Activated T-cell treated with anti-CD3 and anti-CD28 coated beads, Interleukin-2, amount 50 U/mL, for 4 hours (primary cell): Measurements from ENCODE around the gene APOH. TPM values are rescaled to one million over a fixed set of nuclear protein-coding genes. Genes with fewer than 3 reads are reported as not detected.
"Not testable (repeated sequence)": the region's sequence is repeated elsewhere in the genome, so short reads cannot be mapped to it uniquely, and the experiment has no call there.

Source experiments
- ATAC-seq, 2 donors: fragments of 200-7000 bp; cut with Tn5 transposase; one replicate each; pipeline ENCODE4 v1.10.0; 2021
- DNase-seq: peaks from one replicate; pipeline ENCODE4 v3.0.0-alpha.2; 2020
- H3K27me3 Mint-ChIP-seq: one replicate; pipeline ENCODE4 v1.8.0; 2021; ENCODE audit warnings: low read depth, mixed read lengths
- H3K36me3 Mint-ChIP-seq: one replicate; pipeline ENCODE4 v1.8.0; 2022; ENCODE audit warnings: mixed read lengths; ENCODE audit not compliant: insufficient read depth
- H3K4me1 Mint-ChIP-seq: one replicate; pipeline ENCODE4 v1.8.0; 2021; ENCODE audit warnings: low read depth, mixed read lengths
- H3K4me3 Mint-ChIP-seq: one replicate; pipeline ENCODE4 v1.8.0; 2021; ENCODE audit warnings: mild to moderate bottlenecking, moderate library complexity, mixed read lengths
- H3K9me3 Mint-ChIP-seq: one replicate; pipeline ENCODE4 v1.8.0; 2021; ENCODE audit warnings: mixed read lengths
- total RNA-seq, 3 donors: library from RNA; stranded (reverse); gene quantifications; one replicate each; pipeline ENCODE4 v1.2.1, GENCODE V29; 2021

Gene APOH
- total RNA-seq, 3 donors from 2014 or later, result 0.73 to 1.3 (median 0.76) TPM

DNA sequence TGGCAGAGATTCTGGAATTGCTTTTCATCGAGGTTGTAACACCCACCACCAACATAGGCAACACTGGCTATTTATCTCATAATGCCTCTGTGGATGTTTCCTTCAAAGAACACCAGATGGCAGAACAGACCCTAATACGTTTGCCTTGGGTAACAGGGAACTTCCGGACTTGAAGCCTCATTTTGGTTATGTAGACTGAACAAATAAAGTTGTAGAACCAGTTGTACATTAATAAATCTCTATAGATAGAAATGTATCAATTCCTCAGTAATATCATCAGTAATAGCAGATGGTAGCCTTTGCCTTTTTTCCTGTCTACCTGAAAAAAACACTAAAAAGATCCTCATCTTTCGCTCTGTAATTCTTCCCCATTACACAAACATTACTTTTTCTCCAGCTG lies 25.9 kb upstream of the APOH start:
- Mint-ChIP-seq H3K27me3 (no peaks in the 10 kb centered on the region), H3K4me3 (no peak overlapping the region), H3K36me3 (no peaks in the 10 kb centered on the region), H3K4me1 (peaks cover 15% of the 10 kb centered on the region), H3K9me3 (no peaks in the 10 kb centered on the region)
- peak; percentile 12 for DNase-seq
- ATAC-seq, result peak; percentile 72 to 80

DNA sequence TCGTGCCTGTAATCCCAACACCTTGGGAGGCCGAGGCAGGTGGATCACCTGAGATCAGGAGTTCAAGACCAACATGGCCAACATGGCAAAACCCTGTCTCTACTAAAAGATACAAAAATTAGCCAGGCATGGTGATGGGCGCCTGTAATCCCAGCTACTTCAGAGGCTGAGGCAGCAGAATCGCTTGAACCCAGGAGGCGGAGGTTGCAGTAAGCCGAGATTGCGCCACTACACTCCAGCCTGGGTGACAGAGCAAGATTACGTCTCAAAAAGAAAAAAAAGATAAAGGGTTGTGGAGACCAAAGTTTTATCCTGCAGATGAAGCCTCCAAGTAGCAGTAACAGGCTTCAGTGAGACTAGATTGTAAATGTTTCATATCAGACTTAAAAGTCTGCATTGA lies 24.2 kb upstream of the APOH start:
- DNase-seq, H3K4me3 Mint-ChIP-seq, H3K27me3 Mint-ChIP-seq, ATAC-seq, H3K9me3 Mint-ChIP-seq, H3K36me3 Mint-ChIP-seq: not testable (repeated sequence)
- peaks cover 15% of the 10 kb centered on the region for H3K4me1 Mint-ChIP-seq

DNA sequence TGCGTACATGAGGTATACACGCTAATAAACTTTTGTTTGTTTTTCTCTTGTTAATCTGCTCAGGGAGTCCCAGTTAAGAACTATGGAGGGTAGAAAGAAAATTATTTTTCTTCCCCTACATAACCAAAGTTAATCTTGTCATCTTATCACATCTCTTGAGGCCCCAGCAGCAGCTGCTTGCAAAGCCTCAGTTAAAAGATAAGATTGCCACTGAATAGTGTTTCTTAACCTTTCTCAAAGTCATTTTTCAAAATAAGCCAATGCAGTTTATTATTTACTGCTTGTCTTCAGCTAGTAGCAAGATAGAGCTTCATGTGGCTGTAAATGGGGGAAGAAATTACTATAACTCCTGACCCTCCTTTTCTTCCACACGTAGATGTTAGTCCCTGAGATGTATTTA lies 21.5 kb upstream of the APOH start:
- DNase-seq, result no peak
- Mint-ChIP-seq H3K4me1 (peaks cover 27% of the 10 kb centered on the region), H3K27me3 (no peaks in the 10 kb centered on the region), H3K4me3 (no peak overlapping the region), H3K9me3 (no peaks in the 10 kb centered on the region), H3K36me3 (no peaks in the 10 kb centered on the region)
- no peak for ATAC-seq

GRCh38 chr17:66248285-66248684 lies 19.1 kb upstream of the APOH start:
- Mint-ChIP-seq H3K9me3 (no peaks in the 10 kb centered on the region), H3K27me3 (no peaks in the 10 kb centered on the region), H3K36me3 (no peaks in the 10 kb centered on the region), H3K4me3 (no peak overlapping the region), H3K4me1 (peaks cover 27% of the 10 kb centered on the region)
- ATAC-seq (no peak), DNase-seq (no peak)

DNA sequence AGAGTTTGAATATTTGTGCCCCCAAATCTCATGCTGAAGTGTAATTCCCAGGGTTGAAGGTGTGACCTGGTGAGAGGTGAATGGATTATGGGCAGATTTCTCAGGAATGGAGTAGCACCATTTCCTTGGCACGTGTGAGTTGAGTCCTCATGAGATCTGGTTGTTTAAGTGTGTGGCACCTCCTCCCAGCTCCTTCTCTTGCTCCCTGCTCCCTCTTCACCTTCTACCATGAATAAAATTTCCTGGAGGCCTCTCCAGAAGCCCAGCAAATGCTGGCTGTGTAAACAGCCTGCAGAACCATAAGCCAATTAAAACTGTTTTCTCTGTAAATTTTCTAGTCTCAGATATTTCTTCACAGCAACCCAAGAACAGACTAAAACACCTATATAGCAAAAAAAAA lies 12.6 kb upstream of the APOH start:
- Mint-ChIP-seq H3K4me1 (peaks cover 22% of the 10 kb centered on the region), H3K27me3 (no peaks in the 10 kb centered on the region), H3K36me3 (no peaks in the 10 kb centered on the region), H3K4me3 (no peak overlapping the region), H3K9me3 (no peaks in the 10 kb centered on the region)
- DNase-seq, result no peak
- ATAC-seq, result no peak

- Mint-ChIP-seq H3K27me3 (no peaks in the 10 kb centered on the region), H3K9me3 (no peaks in the 10 kb centered on the region), H3K4me1 (peaks cover 12% of the 10 kb centered on the region), H3K36me3 (no peaks in the 10 kb centered on the region), H3K4me3 (no peak overlapping the region)
- no peak for DNase-seq
- no peak for ATAC-seq
Measured at GRCh38 chr17:66240630-66241029, 11.4 kb upstream of the APOH start.

- Mint-ChIP-seq H3K4me1 (peaks cover 10% of the 10 kb centered on the region), H3K36me3 (no peaks in the 10 kb centered on the region), H3K4me3 (no peak overlapping the region), H3K9me3 (no peaks in the 10 kb centered on the region), H3K27me3 (no peaks in the 10 kb centered on the region)
- DNase-seq, result no peak
- no peak for ATAC-seq
Measured at GRCh38 chr17:66240013-66240412, 10.8 kb upstream of the APOH start.

DNA sequence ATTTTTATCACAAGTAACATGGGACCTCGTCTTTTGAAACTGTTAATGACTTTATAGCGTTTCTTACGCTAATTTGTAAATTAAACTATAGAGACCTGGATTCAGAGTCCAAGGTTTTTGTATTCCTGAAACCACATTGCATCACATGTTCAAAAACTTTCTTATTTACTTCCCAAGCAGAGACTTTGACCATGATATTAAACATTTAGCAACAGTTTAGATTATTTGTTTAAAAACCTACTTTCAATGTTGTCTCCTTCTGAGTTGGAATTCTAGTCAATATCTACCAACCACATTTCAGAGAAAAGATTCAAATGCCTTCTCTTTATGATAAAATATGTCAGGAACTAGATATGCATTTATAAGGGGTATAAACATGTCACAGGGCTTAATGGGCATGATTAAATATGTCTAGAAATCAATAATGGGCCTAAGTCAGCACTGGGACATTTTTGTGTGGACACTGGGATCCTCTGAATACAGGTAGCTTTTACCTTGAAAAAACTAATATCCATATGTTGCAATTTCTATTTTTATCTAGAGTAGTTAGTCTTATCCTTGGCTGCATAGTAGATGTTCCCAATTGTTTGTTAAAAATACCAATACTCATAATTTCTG lies 6.3 kb upstream of the APOH start:
- DNase-seq, result no peak
- Mint-ChIP-seq H3K4me1 (peaks cover 10% of the 10 kb centered on the region), H3K36me3 (no peaks in the 10 kb centered on the region), H3K9me3 (no peaks in the 10 kb centered on the region), H3K4me3 (no peak overlapping the region), H3K27me3 (peaks cover 3% of the 10 kb centered on the region)
- ATAC-seq, result no peak

GRCh38 chr17:66234611-66235010 lies 5.4 kb upstream of the APOH start:
- ATAC-seq (no peak), DNase-seq (no peak)
- H3K9me3 Mint-ChIP-seq, result no peaks in the 10 kb centered on the region
- no peak overlapping the region for H3K4me3 Mint-ChIP-seq
- peaks cover 3% of the 10 kb centered on the region for H3K27me3 Mint-ChIP-seq
- no peaks in the 10 kb centered on the region for H3K36me3 Mint-ChIP-seq
- peaks cover 6% of the 10 kb centered on the region for H3K4me1 Mint-ChIP-seq

GRCh38 chr17:66233023-66233753 lies 4.0 kb upstream of the APOH start:
- DNase-seq (no peak), ATAC-seq (no peak)
- Mint-ChIP-seq H3K36me3 (no peaks in the 10 kb centered on the region), H3K27me3 (peaks cover 3% of the 10 kb centered on the region), H3K4me3 (no peak overlapping the region), H3K4me1 (peaks cover 6% of the 10 kb centered on the region), H3K9me3 (no peaks in the 10 kb centered on the region)

- H3K4me3 Mint-ChIP-seq, result no peak overlapping the region
- no peaks in the 10 kb centered on the region for H3K9me3 Mint-ChIP-seq
- H3K27me3 Mint-ChIP-seq, result peaks cover 3% of the 10 kb centered on the region
- no peaks in the 10 kb centered on the region for H3K36me3 Mint-ChIP-seq
- ATAC-seq, result no peak
- no peak for DNase-seq
- peaks cover 6% of the 10 kb centered on the region for H3K4me1 Mint-ChIP-seq
Measured at GRCh38 chr17:66230922-66231591, 1.8 kb upstream of the APOH start.

DNA sequence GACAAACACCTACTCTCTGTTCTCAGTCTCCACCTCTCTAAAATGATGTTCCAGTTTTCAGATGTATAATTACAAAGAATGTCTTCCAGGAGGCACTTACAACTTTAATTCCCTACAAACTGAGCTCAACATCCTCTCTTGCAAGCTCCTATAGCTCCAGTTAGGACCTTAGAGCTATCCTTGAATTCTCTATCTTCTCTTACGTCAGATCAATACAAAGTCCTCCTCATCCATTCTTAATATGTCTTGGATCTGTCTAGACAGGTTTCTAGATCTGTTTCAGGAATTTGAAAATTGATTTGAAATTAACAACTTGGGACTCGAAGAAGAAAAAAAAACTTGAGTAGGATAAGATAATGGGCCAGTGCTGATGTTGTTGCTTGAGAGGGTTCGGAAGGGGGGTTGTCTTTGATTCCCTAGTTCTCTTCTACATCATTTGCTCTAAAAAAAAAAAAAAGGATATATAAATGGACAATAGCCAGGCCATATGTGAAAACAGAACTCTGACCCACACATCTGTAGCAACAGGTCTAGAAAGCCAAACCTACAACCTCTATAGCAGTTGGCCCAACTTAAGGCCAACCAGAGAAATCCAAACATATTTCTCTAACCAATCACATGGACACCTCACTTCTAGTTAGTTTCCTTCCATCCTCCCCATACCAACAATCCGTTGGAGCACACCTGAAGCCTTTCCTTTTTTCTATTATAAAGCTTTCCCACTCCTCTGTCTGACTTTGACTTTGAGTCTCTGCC lies 746 bp upstream of the APOH start:
- Mint-ChIP-seq H3K27me3 (peaks cover 3% of the 10 kb centered on the region), H3K4me1 (peaks cover 6% of the 10 kb centered on the region), H3K36me3 (no peaks in the 10 kb centered on the region), H3K4me3 (no peak overlapping the region), H3K9me3 (no peaks in the 10 kb centered on the region)
- DNase-seq (no peak), ATAC-seq (no peak)

- no peak for ATAC-seq
- H3K36me3 Mint-ChIP-seq, result no peaks in the 10 kb centered on the region
- DNase-seq, result no peak
- H3K9me3 Mint-ChIP-seq, result no peaks in the 10 kb centered on the region
- no peak overlapping the region for H3K4me3 Mint-ChIP-seq
- H3K27me3 Mint-ChIP-seq, result peaks cover 6% of the 10 kb centered on the region
- H3K4me1 Mint-ChIP-seq, result no peaks in the 10 kb centered on the region
Measured at GRCh38 chr17:66227212-66228045, 1.8 kb downstream of the APOH start.
